ENCODE measurements around the gene CLPX.
"Not testable (repeated sequence)": the region's sequence is repeated elsewhere in the genome, so short reads cannot be mapped to it uniquely, and the experiment has no call there.

Gene CLPX

DNA sequence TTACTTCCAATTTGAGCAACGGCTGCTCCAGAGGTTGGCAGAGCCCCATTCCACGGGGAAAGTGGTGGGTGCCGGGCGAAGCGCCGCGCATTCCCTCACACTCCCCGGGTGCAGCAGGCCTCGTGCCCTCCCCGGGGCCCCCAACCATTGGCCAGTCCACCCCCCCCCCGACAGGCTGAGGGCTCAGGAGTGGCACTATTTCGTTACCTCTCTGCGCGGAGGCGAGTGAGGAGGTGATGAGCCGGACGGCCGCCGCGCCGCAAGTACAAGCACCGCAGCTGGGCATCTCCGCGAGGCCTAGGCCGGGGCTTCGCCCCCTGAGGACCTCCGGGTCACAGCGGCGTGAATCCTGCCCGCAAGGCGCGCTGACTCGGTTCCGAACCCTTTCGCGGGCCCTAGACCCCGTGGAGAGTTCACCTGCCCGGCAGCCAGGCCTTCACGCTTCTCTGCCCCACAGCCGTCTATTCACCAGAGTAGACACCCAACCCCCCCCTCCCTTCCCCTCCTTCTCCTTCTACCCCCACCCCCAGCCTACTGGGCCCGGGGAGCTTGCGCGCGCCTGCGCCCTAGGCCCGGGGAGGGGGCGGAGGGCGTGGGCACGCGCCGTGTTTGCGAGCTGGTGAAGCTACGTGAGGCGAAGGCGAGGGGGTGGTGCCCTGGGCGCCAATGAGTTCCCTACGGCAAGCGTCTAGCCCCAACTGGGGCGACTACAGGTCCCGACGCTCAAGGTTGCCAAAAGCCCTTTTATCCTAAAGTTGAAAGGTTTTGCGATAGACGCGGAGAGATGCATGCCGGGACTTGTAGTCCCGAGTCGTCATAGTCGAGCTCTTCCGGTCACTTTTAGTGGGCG lies at the start of gene CLPX:
CLPX (minus strand) TSS at position 475 of the 850 bp plus-strand sequence; CDS start at position 286, 189 bp downstream.
- DNase-seq, result peak; percentile 55 to 95 (median 87)

DNA sequence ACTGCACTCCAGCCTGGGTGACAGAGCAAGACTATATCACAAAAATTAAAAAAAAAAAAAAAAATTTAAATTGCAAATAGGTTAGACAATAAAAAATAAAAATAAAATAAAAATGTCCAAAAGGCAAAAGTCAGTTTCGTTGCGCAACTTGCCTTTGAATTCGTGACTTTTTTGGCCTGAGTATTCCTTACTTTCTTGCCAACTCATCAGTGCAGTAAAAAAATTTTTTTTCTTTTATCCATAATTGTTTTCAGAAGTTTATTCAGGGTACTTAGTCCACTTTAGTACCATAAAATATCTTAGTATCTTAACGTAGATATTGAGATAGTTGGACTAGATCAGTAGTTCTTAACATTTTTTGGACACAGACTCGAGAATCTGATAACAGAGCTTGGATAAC lies 48.6 kb upstream of the CLPX start:
- no peak for DNase-seq

DNA sequence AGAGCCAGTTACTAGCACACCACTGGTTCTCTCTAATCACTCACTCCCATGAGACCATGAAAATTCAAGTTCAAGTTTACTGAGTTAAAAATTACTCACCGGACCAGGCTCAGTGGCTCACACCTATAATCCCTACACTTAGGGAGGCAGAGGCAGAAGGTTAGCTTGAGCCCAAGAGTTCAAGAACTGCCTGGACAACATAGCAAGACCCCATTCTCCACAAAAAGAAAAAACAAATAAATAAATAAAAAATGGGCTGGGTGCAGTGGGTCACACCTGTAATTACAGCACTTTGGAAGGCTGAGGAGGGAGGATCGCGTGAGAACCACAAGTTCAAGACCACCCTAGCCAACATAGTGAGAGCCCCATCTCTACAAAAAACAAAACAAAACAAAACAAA lies 47.4 kb upstream of the CLPX start:
- no peak for DNase-seq

- DNase-seq, result no peak
These were observed 46.2 kb upstream of the CLPX start for GRCh38 chr15:65231306-65231705.

- DNase-seq, result not testable (repeated sequence)
These were observed 41.8 kb upstream of the CLPX start for GRCh38 chr15:65226901-65227300.

- DNase-seq, result no peak
These were observed 41.1 kb upstream of the CLPX start for GRCh38 chr15:65226221-65226620.

DNA sequence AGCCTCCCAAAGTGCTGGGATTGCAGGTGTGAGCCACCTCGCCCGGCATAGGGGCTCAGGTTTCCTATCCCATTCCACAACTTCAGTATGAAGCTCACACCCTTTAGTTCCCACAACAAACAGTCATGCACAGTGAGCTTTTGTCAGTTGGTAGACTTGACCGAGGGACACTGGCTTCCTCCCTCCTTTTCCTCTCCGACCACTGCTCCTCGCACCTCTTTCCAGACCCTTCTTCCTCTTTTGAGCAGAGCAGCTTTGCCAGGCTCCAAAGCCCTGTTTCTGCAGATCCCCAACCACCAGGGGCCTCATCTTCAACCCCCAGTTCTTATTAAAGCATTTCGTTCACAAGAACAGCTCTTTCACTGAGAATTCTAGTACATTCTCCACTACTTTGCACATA lies 38.9 kb upstream of the CLPX start:
- DNase-seq, result no peak

DNA sequence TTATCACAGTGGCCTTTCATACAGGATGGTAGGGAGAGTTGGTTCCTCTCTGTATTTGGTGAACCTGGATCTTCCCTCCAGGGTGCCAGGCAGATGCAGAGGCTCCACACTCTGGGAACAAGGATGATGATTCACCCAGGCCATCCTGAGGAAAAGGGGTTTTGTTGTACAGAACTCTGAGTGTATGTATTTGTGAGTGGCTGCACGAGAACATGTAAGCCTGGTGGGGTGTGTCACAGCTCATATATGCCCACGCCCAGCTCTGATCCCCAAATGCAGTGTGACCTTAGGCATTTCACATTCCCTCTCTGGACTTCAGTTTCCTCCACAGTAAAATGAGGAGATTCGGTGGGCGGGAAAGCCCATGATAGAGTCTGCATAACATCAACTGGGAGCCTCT lies 37.7 kb upstream of the CLPX start:
- DNase-seq, result no peak

DNA sequence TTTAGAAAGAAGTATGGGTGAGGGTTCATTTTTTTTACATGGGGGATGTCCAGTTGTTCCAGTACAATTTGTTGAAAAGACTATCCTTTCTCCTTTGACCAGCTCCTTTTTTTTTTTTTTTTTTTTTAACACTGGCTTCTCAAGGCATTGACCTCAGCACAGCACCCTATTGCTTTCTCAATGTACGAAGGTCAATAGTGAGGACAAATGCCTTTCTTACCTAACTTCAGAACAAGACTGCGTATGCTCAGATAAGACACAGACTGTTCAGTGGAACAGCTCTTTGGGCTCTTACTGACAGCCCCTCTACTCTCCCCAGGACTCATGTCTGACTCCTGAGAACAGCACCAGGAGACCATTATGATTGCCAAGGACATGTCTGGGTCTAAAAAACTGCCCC lies 36.6 kb upstream of the CLPX start:
- no peak for DNase-seq

DNA sequence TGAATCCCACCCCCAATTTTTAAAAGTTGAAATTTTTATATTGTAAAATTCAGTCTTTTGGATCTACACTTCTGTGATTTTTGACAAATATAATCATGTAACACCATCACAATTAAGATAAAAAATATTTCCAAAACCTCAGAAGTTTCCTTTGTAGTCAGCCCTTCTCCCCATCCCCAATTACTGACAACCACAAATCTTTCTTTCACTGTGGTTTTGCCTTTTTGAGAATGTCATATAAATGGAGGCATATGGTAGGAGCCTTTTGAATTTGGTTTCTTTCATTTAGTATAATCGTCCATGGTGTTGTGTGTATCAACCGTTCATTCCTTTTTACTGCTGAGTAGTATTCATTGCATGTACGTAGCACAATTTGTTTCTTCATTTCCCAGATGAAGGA lies 34.0 kb upstream of the CLPX start:
- no peak for DNase-seq

- no peak for DNase-seq
These were observed 32.7 kb upstream of the CLPX start for GRCh38 chr15:65217526-65218482.

DNA sequence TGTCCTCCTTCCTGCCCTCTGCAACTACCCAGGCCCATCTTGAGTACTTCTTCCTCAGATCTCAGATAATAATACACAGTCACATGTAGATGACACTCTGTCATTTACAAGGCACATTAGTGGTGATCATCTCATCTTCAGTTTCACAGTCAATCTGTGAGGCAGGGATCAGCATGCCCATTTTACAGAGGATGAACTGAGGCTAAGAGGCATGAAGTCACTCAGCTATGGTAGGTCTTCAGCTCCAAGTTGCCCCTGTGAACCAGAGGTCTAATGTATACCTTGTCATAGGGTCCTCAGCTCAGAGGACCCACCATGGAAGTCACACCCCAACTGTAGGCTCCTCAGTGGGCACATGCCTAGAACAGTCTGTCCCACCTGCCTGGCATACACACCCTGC lies 30.4 kb upstream of the CLPX start:
- DNase-seq, result no peak

GRCh38 chr15:65214010-65214409 lies 28.9 kb upstream of the CLPX start:
- DNase-seq, result no peak

- no peak for DNase-seq
These were observed 28.1 kb upstream of the CLPX start for GRCh38 chr15:65213241-65213640.

DNA sequence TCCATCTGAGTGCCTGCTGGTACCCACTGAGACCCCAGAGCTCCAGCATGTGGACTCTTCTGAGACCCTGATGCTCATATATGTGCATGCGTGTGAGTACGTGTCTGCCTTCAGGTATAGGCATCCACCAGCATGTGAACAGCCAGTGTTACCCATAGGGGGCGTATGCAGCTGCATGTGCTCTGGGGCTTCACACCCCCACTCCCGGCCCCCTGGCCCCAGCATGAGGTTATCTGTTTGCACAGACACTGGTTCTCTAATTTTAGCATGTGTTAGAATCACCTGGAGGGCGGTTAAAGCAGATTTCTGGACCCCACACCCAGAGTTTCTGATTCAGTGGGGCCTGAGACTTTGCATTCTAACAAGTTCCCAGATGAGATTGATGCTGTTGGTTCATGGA lies 27.0 kb upstream of the CLPX start:
- DNase-seq, result no peak

- peak in 1 of 58 donors; percentile 12 for DNase-seq
These were observed 26.4 kb upstream of the CLPX start for GRCh38 chr15:65211482-65211982.

DNA sequence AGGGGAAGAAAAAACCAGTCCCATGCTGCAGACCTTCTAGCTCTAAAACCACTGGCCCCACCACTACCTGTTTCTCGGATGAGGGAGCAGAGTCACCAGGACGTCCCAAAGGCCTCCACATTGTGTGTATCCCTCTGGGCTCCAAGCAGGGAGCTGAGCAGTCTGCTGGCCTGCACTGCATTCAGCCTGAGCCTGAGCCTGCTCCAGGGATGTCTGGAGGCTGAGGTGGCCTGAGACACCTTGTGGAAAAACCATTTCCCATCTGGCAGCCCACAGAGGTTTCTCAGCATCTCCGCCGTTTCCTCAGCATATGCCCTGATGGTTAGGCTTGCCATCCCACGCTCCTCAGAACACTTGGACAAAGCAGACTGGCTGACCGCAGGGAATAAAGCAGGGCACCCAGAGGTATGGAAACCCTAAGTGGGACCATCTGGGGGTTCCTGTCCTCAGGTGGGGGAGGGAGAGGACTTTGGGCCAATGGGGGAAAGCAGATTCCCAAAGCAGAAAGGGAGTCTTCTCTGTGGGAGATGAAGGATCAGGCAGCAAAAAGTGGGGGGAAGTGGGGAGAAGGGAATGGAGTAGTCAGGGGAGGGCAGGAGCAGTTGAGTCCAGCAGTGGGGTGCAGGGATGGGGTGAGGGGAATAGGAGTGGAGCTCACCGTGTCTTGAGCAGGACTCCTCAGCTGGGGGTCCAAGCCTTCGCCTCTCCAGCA lies 25.8 kb upstream of the CLPX start, which contains the start of gene CILP:
CILP (minus strand) TSS at position 704 of the 712 bp plus-strand sequence. CDS start 1,718 bp downstream, outside the sequence.
- DNase-seq, result no peak

- DNase-seq, result no peak
These were observed 24.8 kb upstream of the CLPX start for GRCh38 chr15:65209701-65210643.

DNA sequence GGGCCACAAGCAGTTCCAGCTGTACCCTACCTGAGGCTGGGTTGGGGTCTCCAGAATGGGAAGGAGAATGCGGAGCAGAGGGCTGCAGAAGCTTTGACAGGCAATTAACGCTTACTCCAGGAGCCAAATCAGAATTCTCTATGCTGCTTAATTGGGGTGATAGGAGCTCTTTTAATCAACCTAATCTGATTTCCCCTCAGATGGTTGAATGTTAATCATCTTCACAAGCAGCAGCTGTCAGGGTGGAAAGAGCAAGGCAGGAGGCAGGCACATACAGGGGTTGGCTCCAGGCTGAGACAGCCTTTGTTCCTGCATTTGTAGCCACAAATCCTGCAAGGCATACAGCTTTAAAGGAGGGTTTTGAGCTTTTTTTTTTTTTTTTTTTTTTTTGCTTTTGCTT lies 23.5 kb upstream of the CLPX start:
- DNase-seq, result no peak

GRCh38 chr15:65207280-65207840 lies 22.2 kb upstream of the CLPX start:
- no peak for DNase-seq
